Measurements from ENCODE around the gene DNAJC7.

- no peak for TF ChIP-seq CTCF (IDR thresholded peaks at IDR 0.05)
- TF ChIP-seq POLR2A (IDR thresholded peaks at IDR 0.05), result no peak
- TF ChIP-seq POLR2AphosphoS5 (IDR thresholded peaks at IDR 0.05), result no peak
Observed at GRCh38 chr17:42031584-42031983, 14.3 kb upstream of the DNAJC7 start.
